ENCODE measurements around the gene DTNBP1. TPM values are rescaled to one million over a fixed set of nuclear protein-coding genes. Genes with fewer than 3 reads are reported as not detected.
"Not testable (repeated sequence)": the region's sequence is repeated elsewhere in the genome, so short reads cannot be mapped to it uniquely, and the experiment has no call there.

Gene DTNBP1
- total and polyA plus RNA-seq, 9 donors: 8.4 to 23.6 (median 18.2) TPM

- no peaks in the 10 kb centered on the region for H3K36me3 ChIP-seq (ENCODE audit: control insufficient read depth, insufficient read depth, low read length)
- no CpG with 5 or more reads among the region's 2 CpGs for WGBS (ENCODE audit: insufficient coverage)
- H3K27me3 ChIP-seq (ENCODE audit: control insufficient read depth, insufficient read depth, low read length): no peaks in the 10 kb centered on the region
- H3K4me1 ChIP-seq (ENCODE audit: control insufficient read depth, insufficient read depth, low read length): peaks cover 12% of the 10 kb centered on the region
- DNase-seq: no peak
- H3K9me3 ChIP-seq (replicated peaks; ENCODE audit: control insufficient read depth, low read depth, low read length): no peaks in the 10 kb centered on the region
- H3K27ac ChIP-seq (ENCODE audit: low read length): no peak overlapping the region
- no peak overlapping the region for H3K4me3 ChIP-seq (ENCODE audit: low read length)
These were observed 109.8 kb downstream of the DTNBP1 start for GRCh38 chr6:15553031-15553430.

- Histone ChIP-seq H3K27ac (ENCODE audit: low read length) (peak overlapping the region; percentile 81), H3K4me1 (ENCODE audit: control insufficient read depth, insufficient read depth, low read length) (peaks cover 16% of the 10 kb centered on the region), H3K36me3 (ENCODE audit: control insufficient read depth, insufficient read depth, low read length) (no peaks in the 10 kb centered on the region), H3K4me3 (ENCODE audit: low read length) (no peak overlapping the region), H3K9me3 (replicated peaks; ENCODE audit: control insufficient read depth, low read depth, low read length) (no peaks in the 10 kb centered on the region), H3K27me3 (ENCODE audit: control insufficient read depth, insufficient read depth, low read length) (no peaks in the 10 kb centered on the region)
- DNase-seq: peak; percentile 69
- 50% methylated on average over 4 of the region's 6 CpGs for WGBS (ENCODE audit: insufficient coverage)
These were observed 111.0 kb downstream of the DTNBP1 start for GRCh38 chr6:15551798-15552197.

- Histone ChIP-seq H3K27me3 (ENCODE audit: control insufficient read depth, insufficient read depth, low read length) (no peaks in the 10 kb centered on the region), H3K4me3 (ENCODE audit: low read length) (no peak overlapping the region), H3K27ac (ENCODE audit: low read length) (peak overlapping the region; percentile 81), H3K4me1 (ENCODE audit: control insufficient read depth, insufficient read depth, low read length) (peaks cover 16% of the 10 kb centered on the region), H3K36me3 (ENCODE audit: control insufficient read depth, insufficient read depth, low read length) (no peaks in the 10 kb centered on the region), H3K9me3 (replicated peaks; ENCODE audit: control insufficient read depth, low read depth, low read length) (no peaks in the 10 kb centered on the region)
- DNase-seq: no peak
- WGBS (ENCODE audit: insufficient coverage): 56% methylated on average over 5 of the region's 7 CpGs
These were observed 111.6 kb downstream of the DTNBP1 start for GRCh38 chr6:15551262-15551661.

- Histone ChIP-seq H3K9me3 (replicated peaks; ENCODE audit: control insufficient read depth, low read depth, low read length) (no peaks in the 10 kb centered on the region), H3K4me1 (ENCODE audit: control insufficient read depth, insufficient read depth, low read length) (peaks cover 16% of the 10 kb centered on the region), H3K36me3 (ENCODE audit: control insufficient read depth, insufficient read depth, low read length) (no peaks in the 10 kb centered on the region), H3K27ac (ENCODE audit: low read length) (peak overlapping the region; percentile 81), H3K4me3 (ENCODE audit: low read length) (no peak overlapping the region), H3K27me3 (ENCODE audit: control insufficient read depth, insufficient read depth, low read length) (no peaks in the 10 kb centered on the region)
- no peak for DNase-seq
- no CpG with 5 or more reads among the region's 2 CpGs for WGBS (ENCODE audit: insufficient coverage)
These were observed 112.2 kb downstream of the DTNBP1 start for GRCh38 chr6:15550546-15551123.

- Histone ChIP-seq H3K4me3 (ENCODE audit: low read length) (no peak overlapping the region), H3K9me3 (replicated peaks; ENCODE audit: control insufficient read depth, low read depth, low read length) (no peaks in the 10 kb centered on the region), H3K27ac (ENCODE audit: low read length) (no peak overlapping the region), H3K27me3 (ENCODE audit: control insufficient read depth, insufficient read depth, low read length) (no peaks in the 10 kb centered on the region), H3K36me3 (ENCODE audit: control insufficient read depth, insufficient read depth, low read length) (no peaks in the 10 kb centered on the region), H3K4me1 (ENCODE audit: control insufficient read depth, insufficient read depth, low read length) (peaks cover 16% of the 10 kb centered on the region)
- DNase-seq: no peak
- 92% methylated on average over 6 of the region's 14 CpGs for WGBS (ENCODE audit: insufficient coverage)
These were observed 113.5 kb downstream of the DTNBP1 start for GRCh38 chr6:15549371-15549770.

GRCh38 chr6:15547400-15547799, 115.4 kb downstream of the DTNBP1 start:
- no peaks in the 10 kb centered on the region for H3K36me3 ChIP-seq (ENCODE audit: control insufficient read depth, insufficient read depth, low read length)
- no peak for DNase-seq
- peaks cover 3% of the 10 kb centered on the region for H3K9me3 ChIP-seq (replicated peaks; ENCODE audit: control insufficient read depth, low read depth, low read length)
- H3K27me3 ChIP-seq (ENCODE audit: control insufficient read depth, insufficient read depth, low read length): no peaks in the 10 kb centered on the region
- 68% methylated on average over 4 of the region's 5 CpGs for WGBS (ENCODE audit: insufficient coverage)
- no peak overlapping the region for H3K27ac ChIP-seq (ENCODE audit: low read length)
- no peak overlapping the region for H3K4me3 ChIP-seq (ENCODE audit: low read length)
- peaks cover 16% of the 10 kb centered on the region for H3K4me1 ChIP-seq (ENCODE audit: control insufficient read depth, insufficient read depth, low read length)

- WGBS (ENCODE audit: insufficient coverage): no CpG with 5 or more reads among the region's 5 CpGs
- no peak for DNase-seq
- H3K4me3 ChIP-seq (ENCODE audit: low read length): no peak overlapping the region
- no peak overlapping the region for H3K27ac ChIP-seq (ENCODE audit: low read length)
- H3K27me3 ChIP-seq (ENCODE audit: control insufficient read depth, insufficient read depth, low read length): no peaks in the 10 kb centered on the region
- no peaks in the 10 kb centered on the region for H3K36me3 ChIP-seq (ENCODE audit: control insufficient read depth, insufficient read depth, low read length)
- peaks cover 3% of the 10 kb centered on the region for H3K9me3 ChIP-seq (replicated peaks; ENCODE audit: control insufficient read depth, low read depth, low read length)
- H3K4me1 ChIP-seq (ENCODE audit: control insufficient read depth, insufficient read depth, low read length): peaks cover 13% of the 10 kb centered on the region
These were observed 116.2 kb downstream of the DTNBP1 start for GRCh38 chr6:15546591-15546990.

GRCh38 chr6:15544321-15544900, 118.4 kb downstream of the DTNBP1 start:
- DNase-seq: peak; percentile 81

GRCh38 chr6:15543332-15543917, 119.4 kb downstream of the DTNBP1 start:
- 95% methylated on average over 4 of the region's 5 CpGs for WGBS (ENCODE audit: insufficient coverage)
- not testable (repeated sequence) for H3K4me1 ChIP-seq (ENCODE audit: control insufficient read depth, insufficient read depth, low read length); H3K9me3 ChIP-seq (replicated peaks; ENCODE audit: control insufficient read depth, low read depth, low read length); H3K27me3 ChIP-seq (ENCODE audit: control insufficient read depth, insufficient read depth, low read length); H3K4me3 ChIP-seq (ENCODE audit: low read length); H3K27ac ChIP-seq (ENCODE audit: low read length); DNase-seq; H3K36me3 ChIP-seq (ENCODE audit: control insufficient read depth, insufficient read depth, low read length)

More at GRCh38 chr6:15544321-15544900, 118.4 kb downstream of the DTNBP1 start:
- Histone ChIP-seq H3K27ac (ENCODE audit: low read length) (no peak overlapping the region), H3K4me1 (ENCODE audit: control insufficient read depth, insufficient read depth, low read length) (peaks cover 7% of the 10 kb centered on the region), H3K36me3 (ENCODE audit: control insufficient read depth, insufficient read depth, low read length) (no peaks in the 10 kb centered on the region), H3K9me3 (replicated peaks; ENCODE audit: control insufficient read depth, low read depth, low read length) (peaks cover 3% of the 10 kb centered on the region), H3K27me3 (ENCODE audit: control insufficient read depth, insufficient read depth, low read length) (no peaks in the 10 kb centered on the region), H3K4me3 (ENCODE audit: low read length) (no peak overlapping the region)
- 30% methylated on average over 2 of the region's 4 CpGs for WGBS (ENCODE audit: insufficient coverage)

- no peak for DNase-seq
- Histone ChIP-seq H3K4me3 (ENCODE audit: low read length) (no peak overlapping the region), H3K36me3 (ENCODE audit: control insufficient read depth, insufficient read depth, low read length) (no peaks in the 10 kb centered on the region), H3K9me3 (replicated peaks; ENCODE audit: control insufficient read depth, low read depth, low read length) (peaks cover 3% of the 10 kb centered on the region), H3K4me1 (ENCODE audit: control insufficient read depth, insufficient read depth, low read length) (peaks cover 6% of the 10 kb centered on the region), H3K27me3 (ENCODE audit: control insufficient read depth, insufficient read depth, low read length) (no peaks in the 10 kb centered on the region), H3K27ac (ENCODE audit: low read length) (no peak overlapping the region)
- WGBS (ENCODE audit: insufficient coverage): 85% methylated on average over 3 of the region's 7 CpGs
These were observed 123.0 kb downstream of the DTNBP1 start for GRCh38 chr6:15539722-15540270.
